ENCODE data around the gene SOBP. TPM values are rescaled to one million over a fixed set of nuclear protein-coding genes. Genes with fewer than 3 reads are reported as not detected.

Gene SOBP
- total and polyA plus RNA-seq, 2 donors (not counting 1 experiment from before 2014, with no cell fraction given), result 0.82 to 1.5 TPM

- CTCF ChIA-PET, result no interaction called here
- H3K27me3 ChIP-seq (replicated peaks in 1 of 4; ENCODE audit: control extremely low read depth in 1 of 4, control insufficient read depth in 3 of 4, insufficient read depth in 4 of 4, low read length in 3 of 4), result no peaks in the 10 kb centered on the region
- no peaks in the 10 kb centered on the region for H3K36me3 ChIP-seq (replicated peaks in 1 of 2; ENCODE audit: control extremely low read depth in 1 of 2, control insufficient read depth in 1 of 2, extremely low read depth in 1 of 2, insufficient read depth in 2 of 2, low read length in 1 of 2)
- H3K4me2 ChIP-seq (replicated peaks; ENCODE audit: low read depth, low read length, poor library complexity, severe bottlenecking), result no peak overlapping the region
- no CpG with 5 or more reads among the region's 2 CpGs for WGBS (ENCODE audit: insufficient coverage)
- H3K79me2 ChIP-seq (ENCODE audit: control insufficient read depth, insufficient read depth, low read length), result no peaks in the 10 kb centered on the region
- no peaks in the 10 kb centered on the region for H3K9me3 ChIP-seq (ENCODE audit: control extremely low read depth in 1 of 3, control insufficient read depth in 2 of 3, insufficient read depth in 1 of 3, low read length in 2 of 3)
- H3K27ac ChIP-seq (ENCODE audit: low read length in 2 of 2), result no peak overlapping the region
- no peaks in the 10 kb centered on the region for H4K20me1 ChIP-seq (ENCODE audit: control insufficient read depth, insufficient read depth, low read length, poor library complexity, severe bottlenecking)
- no peak for TF ChIP-seq EZH2 (IDR thresholded peaks at IDR 0.05; ENCODE audit: borderline replicate concordance, insufficient read depth, low read depth, low read length, poor library complexity, severe bottlenecking)
- no peak for TF ChIP-seq CTCF (IDR thresholded peaks at IDR 0.05)
- intact Hi-C loops (cut with micrococcal nuclease), result no loop called here
- no peak overlapping the region for H3K4me3 ChIP-seq (ENCODE audit: control extremely low read depth in 1 of 5, extremely low read depth in 1 of 5, insufficient read depth in 1 of 5, low read depth in 2 of 5, low read length in 4 of 5)
- no peak for DNase-seq
- POLR2A ChIA-PET, result no interaction called here
- Mint-ChIP-seq H3K27me3 (no peaks in the 10 kb centered on the region), H3K4me3 (no peak overlapping the region), H3K9me3 (ENCODE audit: insufficient read depth) (no peaks in the 10 kb centered on the region), H3K4me1 (peaks cover 2% of the 10 kb centered on the region), H3K27ac (no peak overlapping the region)
- no peak for ATAC-seq (ENCODE audit: low read depth)
- no peak overlapping the region for H3K9ac ChIP-seq (ENCODE audit: low read length)
- no peak overlapping the region for H2AFZ ChIP-seq (ENCODE audit: insufficient read depth, low read depth, low read length, poor library complexity, severe bottlenecking)
- no peaks in the 10 kb centered on the region for H3K4me1 ChIP-seq (ENCODE audit: control insufficient read depth in 2 of 2, insufficient read depth in 2 of 2, low read length in 2 of 2)
Observed at GRCh38 chr6:107531868-107532267, 42.0 kb downstream of the SOBP start.

DNA sequence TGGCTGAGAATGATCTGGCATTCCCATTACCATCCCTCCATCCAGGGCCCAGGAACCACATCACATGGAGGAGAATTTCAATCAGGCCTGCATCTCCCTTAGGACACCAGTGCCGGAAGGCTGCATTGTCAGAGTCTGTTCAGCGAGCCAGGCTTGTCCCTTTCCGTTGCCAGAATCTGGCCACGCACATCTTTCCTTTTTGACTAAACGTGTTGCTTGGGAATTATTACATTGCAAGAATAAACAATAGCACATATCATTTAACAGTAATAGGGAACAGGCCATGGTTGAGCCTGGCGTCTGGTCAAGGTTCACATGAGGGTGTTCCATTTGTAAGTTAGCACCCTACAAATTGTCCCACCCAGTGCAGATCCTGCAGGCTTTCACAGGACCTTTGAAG lies 42.8 kb downstream of the SOBP start:
- Histone ChIP-seq H3K27me3 (replicated peaks in 1 of 4; ENCODE audit: control extremely low read depth in 1 of 4, control insufficient read depth in 3 of 4, insufficient read depth in 4 of 4, low read length in 3 of 4) (no peaks in the 10 kb centered on the region), H3K4me3 (ENCODE audit: control extremely low read depth in 1 of 5, extremely low read depth in 1 of 5, insufficient read depth in 1 of 5, low read depth in 2 of 5, low read length in 4 of 5) (no peak overlapping the region), H3K79me2 (ENCODE audit: control insufficient read depth, insufficient read depth, low read length) (no peaks in the 10 kb centered on the region), H3K36me3 (replicated peaks in 1 of 2; ENCODE audit: control extremely low read depth in 1 of 2, control insufficient read depth in 1 of 2, extremely low read depth in 1 of 2, insufficient read depth in 2 of 2, low read length in 1 of 2) (no peaks in the 10 kb centered on the region), H4K20me1 (ENCODE audit: control insufficient read depth, insufficient read depth, low read length, poor library complexity, severe bottlenecking) (no peaks in the 10 kb centered on the region), H3K27ac (ENCODE audit: low read length in 2 of 2) (no peak overlapping the region), H3K4me1 (ENCODE audit: control insufficient read depth in 2 of 2, insufficient read depth in 2 of 2, low read length in 2 of 2) (no peaks in the 10 kb centered on the region), H2AFZ (ENCODE audit: insufficient read depth, low read depth, low read length, poor library complexity, severe bottlenecking) (no peak overlapping the region), H3K4me2 (replicated peaks; ENCODE audit: low read depth, low read length, poor library complexity, severe bottlenecking) (no peak overlapping the region), H3K9me3 (ENCODE audit: control extremely low read depth in 1 of 3, control insufficient read depth in 2 of 3, insufficient read depth in 1 of 3, low read length in 2 of 3) (no peaks in the 10 kb centered on the region), H3K9ac (ENCODE audit: low read length) (no peak overlapping the region)
- DNase-seq (no peak), ATAC-seq (ENCODE audit: low read depth) (no peak)
- Mint-ChIP-seq H3K9me3 (ENCODE audit: insufficient read depth) (no peaks in the 10 kb centered on the region), H3K4me1 (peaks cover 2% of the 10 kb centered on the region), H3K27ac (no peak overlapping the region), H3K27me3 (no peaks in the 10 kb centered on the region), H3K4me3 (no peak overlapping the region)
- POLR2A ChIA-PET, result no interaction called here
- CTCF ChIA-PET, result no interaction called here
- no peak for TF ChIP-seq CTCF (IDR thresholded peaks at IDR 0.05)
- intact Hi-C loops (cut with micrococcal nuclease), result no loop called here
- 94% methylated on average over 2 of the region's 6 CpGs for WGBS (ENCODE audit: insufficient coverage)
